ENCODE results near the gene PLLP. TPM values are rescaled to one million over a fixed set of nuclear protein-coding genes. Genes with fewer than 3 reads are reported as not detected.

PLLP gene
- total RNA-seq, 2 experiments from 2014 or later = 0.22 TPM; not detected in 1

DNA sequence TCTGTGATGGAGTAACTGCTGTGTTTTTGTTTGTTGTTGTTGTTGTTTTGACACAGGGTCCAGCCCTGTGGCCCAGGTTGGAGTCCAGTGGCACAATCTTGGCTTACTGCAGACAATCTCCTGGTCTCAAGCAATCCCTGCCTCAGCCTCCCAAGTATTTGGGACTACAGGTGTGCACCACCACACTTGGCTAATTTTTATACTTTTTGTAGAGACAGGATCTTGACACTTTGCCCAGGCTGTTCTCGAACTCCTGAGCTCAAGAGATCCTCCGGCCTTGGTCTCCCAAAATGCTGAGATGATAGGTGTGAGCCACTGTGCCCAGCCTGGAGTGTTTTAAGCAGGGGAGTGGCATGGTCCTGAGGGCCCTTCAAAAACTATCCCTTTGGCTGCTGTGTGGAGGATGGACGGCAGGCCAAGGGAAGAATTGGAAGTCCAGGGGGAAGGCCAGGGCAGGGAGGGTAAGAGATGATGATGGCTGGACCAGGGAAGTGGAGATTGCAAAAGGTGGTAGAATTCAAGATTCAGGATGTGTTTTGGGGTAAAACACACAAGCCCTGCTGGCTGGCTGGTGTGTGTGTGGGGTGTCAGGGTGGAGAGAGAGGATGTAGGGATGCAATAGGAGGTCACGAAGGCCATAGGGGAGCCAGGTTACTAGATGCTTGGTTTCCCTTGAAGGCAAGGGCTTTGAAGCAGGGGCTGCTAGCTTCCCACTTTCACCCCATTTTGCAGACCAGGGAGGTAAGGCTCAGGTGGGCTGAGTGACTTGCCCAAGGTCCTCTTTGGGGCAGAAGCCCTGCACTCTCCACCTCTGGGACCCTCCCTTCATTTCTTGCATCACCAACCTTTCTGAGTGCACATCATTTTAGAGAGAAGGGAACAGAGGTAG, 18.8 kb upstream of the PLLP start:
- H3K9me2 ChIP-seq (ENCODE audit: insufficient read depth, low read length) = no peaks in the 10 kb centered on the region
- H3K4me3 ChIP-seq (ENCODE audit: low read depth, low read length, poor library complexity, severe bottlenecking) = no peak overlapping the region
- intact Hi-C loops (cut with micrococcal nuclease; ENCODE audit: unreplicated experiment) = no loop called here
- H3K36me3 ChIP-seq (ENCODE audit: insufficient read depth, low read length) = no peaks in the 10 kb centered on the region
- H3K79me2 ChIP-seq (ENCODE audit: insufficient read depth, low read depth, low read length) = no peaks in the 10 kb centered on the region
- no peaks in the 10 kb centered on the region for H4K20me1 ChIP-seq (ENCODE audit: insufficient read depth, low read length)
- BruUV-seq (replicated peaks) = no TSS peak
- DNase-seq (ENCODE audit: low spot score) = no peak
- ChIA-PET CTCF (ENCODE audit: unreplicated experiment) (interaction anchor here (0.6 kb wide), 1 partner anchor 114 kb away, joined by 4 read pairs; no protein-coding TSS in a partner anchor), POLR2A (interaction anchor here (0.6 to 1.1 kb wide), 3 partner anchors 11 to 220 kb away, joined by 3 read pairs; no protein-coding TSS in a partner anchor)
- H3K4me2 ChIP-seq (ENCODE audit: low read length) = no peak overlapping the region
- H3K27ac ChIP-seq (ENCODE audit: low read depth, low read length, poor library complexity, severe bottlenecking) = no peak overlapping the region
- H2AFZ ChIP-seq (ENCODE audit: low read length) = no peak overlapping the region
- no peaks in the 10 kb centered on the region for H3K9me3 ChIP-seq (ENCODE audit: low read length)
- peaks cover 14% of the 10 kb centered on the region for H3K4me1 ChIP-seq (ENCODE audit: insufficient read depth, low read length, poor library complexity, severe bottlenecking)
- TF ChIP-seq, protein P1, sequence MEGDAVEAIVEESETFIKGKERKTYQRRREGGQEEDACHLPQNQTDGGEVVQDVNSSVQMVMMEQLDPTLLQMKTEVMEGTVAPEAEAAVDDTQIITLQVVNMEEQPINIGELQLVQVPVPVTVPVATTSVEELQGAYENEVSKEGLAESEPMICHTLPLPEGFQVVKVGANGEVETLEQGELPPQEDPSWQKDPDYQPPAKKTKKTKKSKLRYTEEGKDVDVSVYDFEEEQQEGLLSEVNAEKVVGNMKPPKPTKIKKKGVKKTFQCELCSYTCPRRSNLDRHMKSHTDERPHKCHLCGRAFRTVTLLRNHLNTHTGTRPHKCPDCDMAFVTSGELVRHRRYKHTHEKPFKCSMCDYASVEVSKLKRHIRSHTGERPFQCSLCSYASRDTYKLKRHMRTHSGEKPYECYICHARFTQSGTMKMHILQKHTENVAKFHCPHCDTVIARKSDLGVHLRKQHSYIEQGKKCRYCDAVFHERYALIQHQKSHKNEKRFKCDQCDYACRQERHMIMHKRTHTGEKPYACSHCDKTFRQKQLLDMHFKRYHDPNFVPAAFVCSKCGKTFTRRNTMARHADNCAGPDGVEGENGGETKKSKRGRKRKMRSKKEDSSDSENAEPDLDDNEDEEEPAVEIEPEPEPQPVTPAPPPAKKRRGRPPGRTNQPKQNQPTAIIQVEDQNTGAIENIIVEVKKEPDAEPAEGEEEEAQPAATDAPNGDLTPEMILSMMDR (conservative IDR thresholded peaks at IDR 0.05; ENCODE audit: low read length) = no peak
- no peak for TF ChIP-seq EZH2phosphoT487 (IDR thresholded peaks at IDR 0.05; ENCODE audit: borderline replicate concordance, low read depth, low read length)

DNA sequence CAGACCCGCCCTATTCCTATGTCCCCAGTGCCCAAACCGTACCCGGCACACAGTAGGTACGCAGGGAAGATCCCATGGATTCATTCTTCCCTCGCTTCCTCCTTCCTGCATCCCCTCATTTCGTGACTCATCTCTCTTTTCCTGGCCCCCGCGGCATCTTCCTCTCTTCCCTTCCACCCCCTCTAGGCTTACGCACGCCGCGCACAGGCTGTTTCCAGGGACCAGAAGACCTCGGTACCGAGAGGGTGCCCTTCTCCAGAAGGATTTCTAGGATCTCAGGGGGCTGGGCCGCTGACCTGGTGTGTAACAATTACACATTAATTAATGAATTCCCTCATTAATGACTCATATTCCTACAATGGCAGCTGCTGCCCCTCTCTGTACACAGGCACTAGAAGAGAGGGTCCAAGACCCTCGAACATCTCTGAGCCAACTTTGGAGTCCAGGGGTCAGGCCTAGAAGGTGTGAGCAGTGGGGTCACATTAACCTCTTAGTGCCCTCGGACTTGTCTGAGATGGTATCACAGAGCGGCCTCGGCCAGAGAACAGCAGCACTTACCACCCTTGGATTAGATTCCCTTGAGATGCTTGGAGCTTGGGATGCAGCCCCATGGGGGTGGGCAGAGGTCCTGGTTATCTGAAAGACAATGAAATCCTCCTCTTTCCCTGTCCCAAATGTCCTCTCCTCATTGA, 16.8 kb upstream of the PLLP start:
- H3K27ac ChIP-seq (ENCODE audit: low read depth, low read length, poor library complexity, severe bottlenecking) = no peak overlapping the region
- no TSS peak for BruUV-seq (replicated peaks)
- no peak for TF ChIP-seq EZH2phosphoT487 (IDR thresholded peaks at IDR 0.05; ENCODE audit: borderline replicate concordance, low read depth, low read length)
- TF ChIP-seq, protein P1 (conservative IDR thresholded peaks at IDR 0.05; ENCODE audit: low read length) = no peak
- no peaks in the 10 kb centered on the region for H3K9me3 ChIP-seq (ENCODE audit: low read length)
- H2AFZ ChIP-seq (ENCODE audit: low read length) = peak overlapping the region; percentile 7; the same call in 1 of the 2 replicates
- H3K4me1 ChIP-seq (ENCODE audit: insufficient read depth, low read length, poor library complexity, severe bottlenecking) = peaks cover 22% of the 10 kb centered on the region
- H3K36me3 ChIP-seq (ENCODE audit: insufficient read depth, low read length) = no peaks in the 10 kb centered on the region
- POLR2A ChIA-PET = interaction anchor here (0.6 to 1.2 kb wide), 2 partner anchors 117 to 208 kb away, joined by 3 read pairs; no protein-coding TSS in a partner anchor
- peak overlapping the region; percentile 30; the same call in 1 of the 2 replicates for H3K4me2 ChIP-seq (ENCODE audit: low read length)
- no peak overlapping the region for H3K4me3 ChIP-seq (ENCODE audit: low read depth, low read length, poor library complexity, severe bottlenecking)
- no peaks in the 10 kb centered on the region for H4K20me1 ChIP-seq (ENCODE audit: insufficient read depth, low read length)
- H3K9me2 ChIP-seq (ENCODE audit: insufficient read depth, low read length) = no peaks in the 10 kb centered on the region
- no peaks in the 10 kb centered on the region for H3K79me2 ChIP-seq (ENCODE audit: insufficient read depth, low read depth, low read length)
- intact Hi-C loops (cut with micrococcal nuclease; ENCODE audit: unreplicated experiment) = no loop called here
- no peak for DNase-seq (ENCODE audit: low spot score)
- CTCF ChIA-PET (ENCODE audit: unreplicated experiment) = interaction anchor here (1.2 to 2.6 kb wide), 2 partner anchors 112 to 116 kb away, joined by 5 to 18 read pairs; no protein-coding TSS in a partner anchor

Measured in OCI-LY7 (cell line).